Neuronal stem cell (in vitro differentiated cells): ENCODE measurements around the gene CHKA.

ENCODE experiments used
- DNase-seq: peaks from one replicate; pipeline ENCODE4 v3.0.0-alpha.2; 2013; ENCODE audit warnings: low spot score
- H2AFZ ChIP-seq: one replicate; pipeline ENCODE4 v1.6.1; 2013; ENCODE audit warnings: mild to moderate bottlenecking, low read length, inconsistent platforms
- H2AK5ac ChIP-seq: 2 replicates; pipeline ENCODE4 v1.6.1; 2013; ENCODE audit warnings: low read depth, mild to moderate bottlenecking, inconsistent platforms, low read length, moderate library complexity, mixed read lengths
- H2BK120ac ChIP-seq: 2 replicates; pipeline ENCODE4 v1.6.1; 2013; ENCODE audit warnings: low read depth, mild to moderate bottlenecking, inconsistent platforms, low read length, moderate library complexity, mixed read lengths
- H2BK12ac ChIP-seq: one replicate; pipeline ENCODE4 v1.6.1; 2013; ENCODE audit warnings: low read length, inconsistent platforms
- H2BK15ac ChIP-seq: 2 replicates; pipeline ENCODE4 v1.6.1; 2013; ENCODE audit warnings: mild to moderate bottlenecking, low read length, inconsistent platforms, mixed read lengths
- H2BK5ac ChIP-seq: one replicate; pipeline ENCODE4 v1.6.1; 2013; ENCODE audit warnings: inconsistent platforms, mild to moderate bottlenecking, low read length, moderate library complexity
- H3K14ac ChIP-seq: one replicate; pipeline ENCODE4 v1.6.1; 2013; ENCODE audit warnings: low read length, inconsistent platforms
- H3K18ac ChIP-seq: 2 replicates; pipeline ENCODE4 v1.6.1; 2013; ENCODE audit warnings: low read length, inconsistent platforms
- H3K23ac ChIP-seq: 2 replicates; pipeline ENCODE4 v1.6.1; 2013; ENCODE audit warnings: low read depth, mild to moderate bottlenecking, mixed read lengths, low read length, inconsistent platforms; ENCODE audit not compliant: poor library complexity
- H3K27ac ChIP-seq: replicated peaks from 3 replicates; pipeline ENCODE4 v1.5.1; 2013; ENCODE audit warnings: low read length, inconsistent platforms
- H3K27me3 ChIP-seq, 3 experiments: 2 replicates each; pipeline ENCODE4 v1.6.1; 2013; ENCODE audit warnings: low read length in 3 of 3, mild to moderate bottlenecking in 2 of 3, inconsistent platforms in 1 of 3, low read depth in 1 of 3, mixed read lengths in 1 of 3, moderate library complexity in 1 of 3; ENCODE audit not compliant: control insufficient read depth in 3 of 3, insufficient read depth in 3 of 3
- H3K36me3 ChIP-seq, 2 donors: replicated peaks in 1 of 2; 2 replicates each; pipeline ENCODE4 v1.6.1; 2013; ENCODE audit warnings: low read length in 2 of 2; ENCODE audit not compliant: control insufficient read depth in 2 of 2, insufficient read depth in 2 of 2
- H3K4ac ChIP-seq: 2 replicates; pipeline ENCODE4 v1.6.1; 2013; ENCODE audit warnings: inconsistent platforms, mild to moderate bottlenecking, low read length, moderate library complexity
- H3K4me1 ChIP-seq, 2 donors: 1 replicate in 1 of 2; 2 replicates in 1 of 2; pipeline ENCODE4 v1.6.1; 2013; ENCODE audit warnings: low read length in 2 of 2, low read depth in 1 of 2; ENCODE audit not compliant: control insufficient read depth in 2 of 2, insufficient read depth in 1 of 2
- H3K4me2 ChIP-seq: one replicate; pipeline ENCODE4 v1.6.1; 2013; ENCODE audit warnings: mild to moderate bottlenecking, low read length, inconsistent platforms; ENCODE audit not compliant: insufficient read depth, poor library complexity, severe bottlenecking
- H3K4me3 ChIP-seq, 2 donors: 2 replicates each; pipeline ENCODE4 v1.5.1; 2013; ENCODE audit warnings: low read length in 2 of 2, mild to moderate bottlenecking in 2 of 2, inconsistent platforms in 1 of 2, moderate library complexity in 1 of 2
- H3K79me1 ChIP-seq: one replicate; pipeline ENCODE4 v1.6.1; 2013; ENCODE audit warnings: low read depth, mild to moderate bottlenecking, inconsistent platforms, low read length, moderate library complexity
- H3K9ac ChIP-seq: one replicate; pipeline ENCODE4 v1.6.1; 2013; ENCODE audit warnings: mild to moderate bottlenecking, low read depth, low read length, inconsistent platforms; ENCODE audit not compliant: poor library complexity
- H3K9me3 ChIP-seq, 2 donors: replicated peaks in 1 of 2; 2 replicates each; pipeline versions ENCODE3 to v1.6.1; 2013; ENCODE audit warnings: low read length in 2 of 2, mild to moderate bottlenecking in 2 of 2, inconsistent platforms in 1 of 2, low read depth in 1 of 2, mixed read lengths in 1 of 2, moderate library complexity in 1 of 2; ENCODE audit not compliant: control insufficient read depth in 2 of 2, insufficient read depth in 1 of 2
- H4K8ac ChIP-seq: one replicate; pipeline ENCODE4 v1.6.1; 2013; ENCODE audit warnings: low read depth, mild to moderate bottlenecking, inconsistent platforms, low read length, moderate library complexity
- H4K91ac ChIP-seq: one replicate; pipeline ENCODE4 v1.6.1; 2013; ENCODE audit warnings: low read length, low read depth, mild to moderate bottlenecking, inconsistent platforms; ENCODE audit not compliant: poor library complexity
- WGBS, 2 donors: extraction: QIAGEN DNeasy Blood & Tissue Kit; methylation state at CpG; one replicate each; pipeline ENCODE4 v1.1.7; 2013; ENCODE audit warnings: missing lambda C conversion rate in 2 of 2, mixed read lengths in 1 of 2; ENCODE audit not compliant: insufficient read length in 2 of 2, insufficient replicate concordance in 1 of 2; ENCODE audit errors: extremely low coverage in 2 of 2; 5-methylcytosine and 5-hydroxymethylcytosine counted together

Gene CHKA

GRCh38 chr11:68017980-68018729 is 103.0 kb downstream of the CHKA start:
- peak overlapping the region; percentile 21 for H2BK5ac ChIP-seq
- DNase-seq, result no peak
- no peak overlapping the region for H3K27ac ChIP-seq
- H3K4me2 ChIP-seq, result no peak overlapping the region
- no peak overlapping the region for H2BK120ac ChIP-seq
- H2AK5ac ChIP-seq, result peak overlapping the region; percentile 86
- H3K23ac ChIP-seq, result peak overlapping the region; percentile 17
- H3K36me3 ChIP-seq, result no peaks in the 10 kb centered on the region
- no peaks in the 10 kb centered on the region for H3K9me3 ChIP-seq
- H2BK15ac ChIP-seq, result peak overlapping the region; percentile 67
- H3K27me3 ChIP-seq, result no peaks in the 10 kb centered on the region
- H2AFZ ChIP-seq, result no peak overlapping the region
- no peak overlapping the region for H4K8ac ChIP-seq
- peak overlapping the region; percentile 58 for H4K91ac ChIP-seq
- no CpG with 5 or more reads among the region's 27 CpGs for WGBS, 2 donors
- peak overlapping the region; percentile 84 for H3K14ac ChIP-seq
- H3K79me1 ChIP-seq, result peaks cover 2% of the 10 kb centered on the region
- H3K9ac ChIP-seq, result peak overlapping the region; percentile 56
- H3K18ac ChIP-seq, result peak overlapping the region; percentile 84
- H3K4ac ChIP-seq, result peak overlapping the region; percentile 84
- peak overlapping the region; percentile 93 for H2BK12ac ChIP-seq
- H3K4me1 ChIP-seq, result peaks cover 12 to 45% of the 10 kb centered on the region in 2 donors
- H3K4me3 ChIP-seq, result no peak overlapping the region

DNA sequence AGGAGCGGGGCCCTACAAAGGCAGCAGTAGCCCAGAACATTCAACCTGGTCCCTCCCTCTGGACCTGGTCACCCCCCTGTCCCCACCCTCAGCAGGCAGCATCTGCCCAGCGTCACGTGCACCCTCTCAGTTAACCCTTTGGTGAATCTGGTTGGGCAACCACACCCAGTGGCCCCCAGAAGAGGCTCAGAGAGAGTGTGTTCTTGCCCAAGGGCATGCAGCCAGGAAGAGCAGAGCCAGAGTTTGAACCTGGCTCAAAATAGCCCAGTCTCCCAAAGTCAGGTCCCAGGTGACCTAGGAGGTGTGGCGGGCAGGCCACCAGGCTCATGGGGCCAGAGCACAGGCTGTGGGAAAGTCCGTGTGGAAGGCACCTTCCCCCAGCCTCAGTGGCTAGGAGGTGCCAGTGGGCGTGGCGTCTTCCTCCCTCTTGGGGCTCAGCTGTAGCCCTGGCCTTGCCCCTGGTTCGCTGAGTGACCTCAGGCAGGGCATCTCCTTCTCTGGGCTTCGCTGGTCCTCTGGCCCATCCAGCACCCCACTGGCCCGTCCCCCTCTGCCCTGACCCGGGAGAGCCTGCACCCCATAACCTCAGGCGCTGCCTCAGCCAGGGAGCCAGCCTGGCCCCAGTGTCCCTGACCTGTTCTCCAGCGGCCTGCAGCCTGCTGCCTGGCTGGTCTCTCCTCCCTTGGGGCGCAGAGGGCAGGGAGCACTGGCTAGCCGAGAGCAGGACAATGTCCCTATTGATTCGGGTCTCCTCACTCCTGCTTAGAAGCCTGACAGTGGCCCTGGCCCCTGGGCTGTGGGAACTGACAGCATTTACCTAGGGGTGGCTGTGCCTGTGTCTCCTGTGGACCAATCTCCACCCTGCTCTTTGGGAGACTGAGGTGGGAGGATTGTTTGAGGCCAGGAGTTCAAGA is 104.0 kb downstream of the CHKA start:
- H2BK12ac ChIP-seq, result peak overlapping the region; percentile 86
- no peak overlapping the region for H3K4me3 ChIP-seq
- peak overlapping the region; percentile 73 for H3K9ac ChIP-seq
- no peak overlapping the region for H3K4me2 ChIP-seq
- H2AK5ac ChIP-seq, result peak overlapping the region; percentile 88
- H3K18ac ChIP-seq, result peak overlapping the region; percentile 52
- no peaks in the 10 kb centered on the region for H3K9me3 ChIP-seq
- no peak overlapping the region for H2BK5ac ChIP-seq
- no peak overlapping the region for H4K8ac ChIP-seq
- no peak overlapping the region for H3K27ac ChIP-seq
- no peak overlapping the region for H4K91ac ChIP-seq
- DNase-seq, result no peak
- WGBS, 2 donors, result no CpG with 5 or more reads among the region's 16 CpGs
- peaks cover 12 to 55% of the 10 kb centered on the region in 2 donors for H3K4me1 ChIP-seq
- no peak overlapping the region for H3K4ac ChIP-seq
- H3K14ac ChIP-seq, result peak overlapping the region; percentile 63
- H2BK120ac ChIP-seq, result no peak overlapping the region
- H3K36me3 ChIP-seq, result no peaks in the 10 kb centered on the region
- H2BK15ac ChIP-seq, result no peak overlapping the region
- no peaks in the 10 kb centered on the region for H3K27me3 ChIP-seq
- no peak overlapping the region for H3K23ac ChIP-seq
- H2AFZ ChIP-seq, result no peak overlapping the region
- peaks cover 2% of the 10 kb centered on the region for H3K79me1 ChIP-seq

GRCh38 chr11:68016161-68016903 is 104.9 kb downstream of the CHKA start:
- no peak overlapping the region for H3K27ac ChIP-seq
- no CpG with 5 or more reads among the region's 13 CpGs for WGBS, 2 donors

More at GRCh38 chr11:68016161-68016903, 104.9 kb downstream of the CHKA start:
- Histone ChIP-seq H4K8ac (no peak overlapping the region), H4K91ac (no peak overlapping the region), H3K9me3 (no peaks in the 10 kb centered on the region), H3K18ac (peak overlapping the region; percentile 71), H3K4ac (no peak overlapping the region), H3K14ac (no peak overlapping the region), H2BK12ac (no peak overlapping the region), H3K27me3 (no peaks in the 10 kb centered on the region), H3K9ac (peak overlapping the region; percentile 27), H2BK120ac (no peak overlapping the region), H3K79me1 (peaks cover 2% of the 10 kb centered on the region), H2BK5ac (no peak overlapping the region), H3K4me1 (peaks cover 12 to 62% of the 10 kb centered on the region in 2 donors), H2AFZ (no peak overlapping the region), H2BK15ac (no peak overlapping the region), H3K4me2 (no peak overlapping the region), H3K4me3 (no peak overlapping the region), H3K23ac (no peak overlapping the region), H3K36me3 (no peaks in the 10 kb centered on the region), H2AK5ac (peak overlapping the region; percentile 78)
- DNase-seq, result no peak
